K562 (cell line): Measurements from ENCODE around the gene MYL11. TPM values are rescaled to one million over a fixed set of nuclear protein-coding genes. Genes with fewer than 3 reads are reported as not detected.
A peak's percentile ranks its signal among the peaks of the same experiment; 100 is the strongest.

Experiments used
- ATAC-seq: fragments of 200-7000 bp; cut with Tn5 transposase; 3 replicates; pipeline ENCODE4 v1.9.1; 2020; ENCODE audit warnings: moderate library complexity
- BruUV-seq: library from RNA; stranded (reverse); fragments of 400-500 nt; replicated peaks from 2 replicates; lab custom pipeline; 2021; lab: Mats Ljungman, UMichigan
- CTCF ChIA-PET: fragments of 300-600 bp; formaldehyde crosslinking; extraction: SDS; loops from one replicate; lab custom pipeline; 2021; ENCODE audit warnings: low intra/inter-chr PET ratio; lab: Yijun Ruan, JAX
- POLR2A ChIA-PET: fragments of 300-600, 350-650 bp; sonication (Branson Sonifier 250); formaldehyde crosslinking; extraction: SDS; loops from one replicate; lab custom pipeline; 2021; ENCODE audit warnings: antibody characterized with exemption, inconsistent platforms; lab: Yijun Ruan, JAX
- DNase-seq, 4 experiments: peaks; one replicate each; pipeline versions ENCODE4 v3.0.0 to v3.0.0-alpha.2; 2011 to 2018; ENCODE audit warnings: low spot score in 3 of 4, mixed read lengths in 3 of 4; ENCODE audit errors: extremely low read depth in 1 of 4
- FAIRE-seq: peaks from 2 replicates; lab custom pipeline; 2011; peaks lifted over from hg19 to GRCh38; lab: Jason Lieb, UNC
- H2AFZ ChIP-seq: 2 replicates; pipeline ENCODE4 v1.6.0; 2011; ENCODE audit warnings: low read depth, low read length, control low read depth, inconsistent platforms
- H3K27ac ChIP-seq: fragments of 200-600 bp; 3 replicates; pipeline ENCODE4 v1.8.0; 2011; ENCODE audit warnings: low read depth, mild to moderate bottlenecking, control low read depth, inconsistent platforms, low read length, moderate library complexity, mixed read lengths; ENCODE audit errors: extremely low read depth
- H3K27me3 ChIP-seq, 2 experiments: fragments of 300-600 bp in 1 of 2; 2 replicates in 1 of 2; 3 replicates in 1 of 2; pipeline versions ENCODE4 v1.6.0 to v1.8.0; 2011; ENCODE audit warnings: inconsistent platforms in 2 of 2, low read length in 2 of 2, mild to moderate bottlenecking in 1 of 2, mixed read lengths in 1 of 2, moderate library complexity in 1 of 2; ENCODE audit not compliant: control insufficient read depth in 2 of 2, insufficient read depth in 2 of 2
- H3K36me3 ChIP-seq: fragments of 300-600 bp; 3 replicates; pipeline ENCODE4 v1.8.0; 2011; ENCODE audit warnings: mild to moderate bottlenecking, low read length, inconsistent platforms; ENCODE audit not compliant: control insufficient read depth, insufficient read depth
- H3K4me1 ChIP-seq, 2 experiments: fragments of 200-600 bp in 1 of 2; replicated peaks in 1 of 2; 2 replicates in 1 of 2; 3 replicates in 1 of 2; pipeline versions ENCODE4 v1.5.1 to v1.8.0; 2011; ENCODE audit warnings: inconsistent platforms in 2 of 2, low read length in 2 of 2, mild to moderate bottlenecking in 1 of 2, mixed read lengths in 1 of 2, moderate library complexity in 1 of 2; ENCODE audit not compliant: control insufficient read depth in 2 of 2, insufficient read depth in 2 of 2
- H3K4me2 ChIP-seq: 2 replicates; pipeline ENCODE4 v1.6.1; 2011; ENCODE audit warnings: low read length, control low read depth, inconsistent platforms, mixed read lengths; ENCODE audit not compliant: insufficient read depth
- H3K4me3 ChIP-seq: fragments of 200-600 bp; sonication (generic), shearing (Covaris generic); 2 replicates; pipeline ENCODE4 v1.5.1; 2016; ENCODE audit warnings: control low read depth, inconsistent platforms
- H3K79me2 ChIP-seq: fragments of 200-600 bp; 3 replicates; pipeline ENCODE4 v1.8.0; 2011; ENCODE audit warnings: low read length, inconsistent platforms; ENCODE audit not compliant: control insufficient read depth, insufficient read depth
- H3K9ac ChIP-seq, 2 experiments: 2 replicates each; pipeline versions ENCODE4 v1.6.0 to v1.6.1; 2011; ENCODE audit warnings: low read depth in 2 of 2, low read length in 2 of 2, control low read depth in 1 of 2, inconsistent platforms in 1 of 2, mild to moderate bottlenecking in 1 of 2, mixed read lengths in 1 of 2; ENCODE audit not compliant: insufficient read depth in 1 of 2
- H3K9me1 ChIP-seq: one replicate; pipeline ENCODE4 v1.6.0; 2011; ENCODE audit warnings: inconsistent platforms, mild to moderate bottlenecking, low read length, moderate library complexity; ENCODE audit not compliant: control insufficient read depth, insufficient read depth
- H3K9me3 ChIP-seq: replicated peaks from 2 replicates; pipeline ENCODE4 v1.5.1; 2011; ENCODE audit warnings: low read depth, low read length, inconsistent platforms; ENCODE audit not compliant: control insufficient read depth, insufficient read depth
- H4K20me1 ChIP-seq: replicated peaks from 2 replicates; pipeline ENCODE4 v1.6.1; 2011; ENCODE audit warnings: low read length, inconsistent platforms, mixed read lengths; ENCODE audit not compliant: control insufficient read depth, insufficient read depth
- POLR2G ChIP-seq: fragments of 200-400 bp; formaldehyde crosslinking; IDR thresholded peaks from 2 replicates; pipeline ENCODE4 v1.6.1; 2017; ENCODE audit warnings: low read depth, mild to moderate bottlenecking, antibody characterized with exemption, low read length, moderate library complexity
- WGBS: fragments of 100-300 bp; shearing (Covaris generic); methylation state at CpG from one replicate; pipeline ENCODE4 v1.1.6; 2016; ENCODE audit warnings: low coverage, mixed read lengths; ENCODE audit not compliant: insufficient coverage; ENCODE audit errors: missing lambda C conversion rate; 5-methylcytosine and 5-hydroxymethylcytosine counted together
- in situ Hi-C: fragments of 300-500 bp; cut with MboI; formaldehyde crosslinking; loops from 4 replicates; pipeline ENCODE4 v1.15.0; 2018; ENCODE audit warnings: inconsistent platforms, mixed read lengths
- intact Hi-C: fragments of 100-400 bp; cut with micrococcal nuclease; formaldehyde crosslinking; loops from 2 replicates; pipeline ENCODE4 v1.14.2; 2022
- polyA plus RNA-seq, 8 experiments: library from polyadenylated mRNA; depleted of rRNA in 4 of 8; stranded (reverse) in 5 of 8; unstranded in 3 of 8; fragments of >200 nt; fragmentation: Nextera tagmentation in 2 of 8; fragmentation: Illumina TruSeq in 1 of 8; extraction: Ambion mirVana in 2 of 8; extraction: Trizol in 1 of 8; gene quantifications; 2 replicates each; pipeline versions ENCODE4 v1.2.1 to v1.2.3, GENCODE V29; 2011 to 2014; ENCODE audit warnings: inconsistent platforms in 1 of 8, missing spikeins in 1 of 8
- total RNA-seq, 7 experiments: library from RNA; depleted of rRNA in 6 of 7; stranded (reverse); fragments of >200 nt in 6 of 7; fragmentation: Illumina TruSeq in 2 of 7; extraction: Trizol in 2 of 7; gene quantifications; 2 replicates each; pipeline versions ENCODE4 v1.2.1 to v1.2.3, GENCODE V29; 2011 to 2021; ENCODE audit warnings: low replicate concordance in 1 of 7
- TF ChIP-seq, protein P1 (sequence below): fragments of 450-650 bp; conservative IDR thresholded peaks from 2 replicates; pipeline ENCODE4 v1.6.1; 2016; ENCODE audit warnings: missing genetic modification characterization, low read depth, mild to moderate bottlenecking, control low read depth, missing compliant biosample characterization

MYL11 gene
- total and polyA plus RNA-seq, 9 of the 15 experiments (the other 6 are each of a cell fraction or from before 2014, with no cell fraction given), result 0.31 to 1.5 (median 0.73) TPM; not detected in 4

DNA sequence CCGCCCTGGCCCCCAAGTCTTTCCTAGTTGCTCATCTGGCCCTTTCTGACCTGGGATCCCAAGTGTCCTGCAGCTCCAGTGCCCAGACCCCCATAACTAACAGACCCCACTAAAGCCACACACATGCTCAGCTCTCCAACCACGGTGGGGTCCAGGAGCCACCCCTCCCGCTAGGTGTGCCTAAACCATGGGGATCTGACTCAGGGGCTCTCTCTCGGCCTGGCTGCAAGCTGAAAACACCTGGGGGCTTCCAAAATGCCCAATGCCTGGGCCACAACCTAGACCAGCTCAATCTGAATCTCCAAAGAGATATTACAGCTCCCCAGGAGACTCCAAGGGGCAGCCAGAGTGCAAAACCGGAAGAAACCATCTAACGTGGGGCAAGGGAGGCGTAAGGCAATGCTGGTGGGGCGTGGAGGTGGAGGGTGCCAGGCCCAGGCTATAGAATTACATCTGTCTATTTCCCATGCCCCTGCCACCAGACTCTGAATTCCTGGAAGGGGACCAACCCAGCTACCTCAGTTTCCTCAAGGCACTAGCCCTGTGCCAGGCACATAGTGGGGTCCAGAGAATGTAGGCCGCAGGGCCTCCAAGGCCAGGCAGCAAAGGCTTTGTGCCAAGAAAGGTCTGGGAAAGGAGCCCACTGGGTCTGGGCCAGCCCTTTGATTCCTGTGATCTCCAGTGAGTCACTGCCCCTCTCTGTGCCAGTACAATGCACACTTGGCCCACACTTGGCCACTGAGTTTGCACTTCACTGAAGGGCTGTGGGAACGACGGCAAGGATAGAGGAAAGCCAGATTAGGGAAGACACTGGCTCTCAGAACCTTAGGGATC is 22.8 kb upstream of the MYL11 start:
- H3K4me3 ChIP-seq, result no peak overlapping the region
- peaks cover 42% of the 10 kb centered on the region; the same call in 2 of the 3 replicates for H3K36me3 ChIP-seq
- BruUV-seq, result no TSS peak
- no peaks in the 10 kb centered on the region for H3K27me3 ChIP-seq
- no peaks in the 10 kb centered on the region for H3K9me3 ChIP-seq
- in situ Hi-C loops, result loop anchor here (25.0 kb wide), 1 partner anchor 890 kb away; the partner anchor contains the start of genes BOLA2, SLX1B and SULT1A4
- ChIA-PET POLR2A (interaction anchor here (0.6 to 1.2 kb wide), 3 partner anchors 8 to 33 kb away, joined by 3 to 5 read pairs (median 3); no protein-coding TSS in a partner anchor), CTCF (no interaction called here)
- intact Hi-C loops, result no loop called here
- peaks cover 30% of the 10 kb centered on the region for H3K79me2 ChIP-seq
- H3K9ac ChIP-seq, result 0 out of 4 replicates have a peak overlapping the region, but pooled peaks of 1 of the 2 experiments have one; percentile 38
- no peak for ATAC-seq
- H3K9me1 ChIP-seq, result no peaks in the 10 kb centered on the region
- FAIRE-seq, result no peak
- H4K20me1 ChIP-seq, result no peaks in the 10 kb centered on the region
- H3K4me1 ChIP-seq, result peaks cover 13 to 36% of the 10 kb centered on the region in 2 experiments; a peak in 4 of 5 replicates
- WGBS, result 82% methylated on average over 11 of the region's 11 CpGs
- no peak overlapping the region for H3K4me2 ChIP-seq
- DNase-seq, result no peak
- H2AFZ ChIP-seq, result no peak overlapping the region
- no peak overlapping the region for H3K27ac ChIP-seq
- TF ChIP-seq, protein P1, sequence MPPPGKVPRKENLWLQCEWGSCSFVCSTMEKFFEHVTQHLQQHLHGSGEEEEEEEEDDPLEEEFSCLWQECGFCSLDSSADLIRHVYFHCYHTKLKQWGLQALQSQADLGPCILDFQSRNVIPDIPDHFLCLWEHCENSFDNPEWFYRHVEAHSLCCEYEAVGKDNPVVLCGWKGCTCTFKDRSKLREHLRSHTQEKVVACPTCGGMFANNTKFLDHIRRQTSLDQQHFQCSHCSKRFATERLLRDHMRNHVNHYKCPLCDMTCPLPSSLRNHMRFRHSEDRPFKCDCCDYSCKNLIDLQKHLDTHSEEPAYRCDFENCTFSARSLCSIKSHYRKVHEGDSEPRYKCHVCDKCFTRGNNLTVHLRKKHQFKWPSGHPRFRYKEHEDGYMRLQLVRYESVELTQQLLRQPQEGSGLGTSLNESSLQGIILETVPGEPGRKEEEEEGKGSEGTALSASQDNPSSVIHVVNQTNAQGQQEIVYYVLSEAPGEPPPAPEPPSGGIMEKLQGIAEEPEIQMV, result no peak
- 0 out of 2 replicates have a peak, but pooled peaks have one; percentile 12 for TF ChIP-seq POLR2G
